Breast epithelium (tissue), 3 donors: ENCODE measurements around the gene LARP4.

ENCODE experiments used
- POLR2A ChIP-seq: fragments of 450-650 bp; IDR thresholded peaks from one replicate; pipeline ENCODE4 v1.6.1; 2016; ENCODE audit warnings: antibody characterized with exemption, mild to moderate bottlenecking, moderate library complexity
- TF ChIP-seq, protein P1 (sequence below), 3 donors: fragments of 450-650 bp; IDR thresholded peaks; one replicate each; pipeline ENCODE4 v1.5.1; 2016 to 2017; ENCODE audit warnings: antibody characterized with exemption in 3 of 3, mild to moderate bottlenecking in 3 of 3, moderate library complexity in 3 of 3

DNA sequence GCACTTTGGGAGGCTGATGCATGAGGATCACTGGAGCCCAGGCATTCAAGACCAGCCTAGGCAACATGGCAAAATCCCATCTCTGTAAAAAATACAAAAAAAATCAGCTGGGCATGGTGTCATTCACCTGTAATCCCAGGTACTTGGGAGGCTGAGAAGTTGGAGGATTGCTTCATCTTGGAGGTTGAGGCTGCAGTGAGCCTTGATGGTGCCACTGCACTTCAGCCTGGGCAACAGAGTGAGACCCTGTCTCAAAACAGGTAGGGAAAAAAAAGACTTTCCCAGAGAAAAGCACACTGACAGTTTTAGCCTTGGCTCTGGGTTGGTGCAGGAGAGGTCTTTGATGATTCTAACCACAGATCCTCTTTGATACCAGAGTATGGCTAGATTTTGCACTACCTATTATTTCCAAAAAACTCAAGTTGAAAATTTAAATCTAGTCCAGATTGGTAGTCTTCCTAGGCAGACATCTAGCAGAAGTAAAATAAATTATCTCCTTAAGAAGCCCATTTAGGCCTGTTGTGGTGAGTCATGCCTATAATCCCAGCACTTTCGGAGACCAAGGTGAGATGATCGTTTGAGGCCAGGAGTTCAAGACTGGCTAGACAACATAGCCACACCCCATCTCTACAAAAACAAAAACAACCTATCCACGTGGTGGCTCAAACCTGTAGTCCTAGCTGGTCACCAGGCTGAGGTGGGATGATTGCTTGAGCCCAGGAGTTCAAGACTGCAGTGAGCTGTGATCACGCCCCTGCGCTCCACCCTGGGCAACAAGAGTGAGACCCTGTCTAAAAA is 18.6 kb downstream of the LARP4 start:
- TF ChIP-seq, protein P1, sequence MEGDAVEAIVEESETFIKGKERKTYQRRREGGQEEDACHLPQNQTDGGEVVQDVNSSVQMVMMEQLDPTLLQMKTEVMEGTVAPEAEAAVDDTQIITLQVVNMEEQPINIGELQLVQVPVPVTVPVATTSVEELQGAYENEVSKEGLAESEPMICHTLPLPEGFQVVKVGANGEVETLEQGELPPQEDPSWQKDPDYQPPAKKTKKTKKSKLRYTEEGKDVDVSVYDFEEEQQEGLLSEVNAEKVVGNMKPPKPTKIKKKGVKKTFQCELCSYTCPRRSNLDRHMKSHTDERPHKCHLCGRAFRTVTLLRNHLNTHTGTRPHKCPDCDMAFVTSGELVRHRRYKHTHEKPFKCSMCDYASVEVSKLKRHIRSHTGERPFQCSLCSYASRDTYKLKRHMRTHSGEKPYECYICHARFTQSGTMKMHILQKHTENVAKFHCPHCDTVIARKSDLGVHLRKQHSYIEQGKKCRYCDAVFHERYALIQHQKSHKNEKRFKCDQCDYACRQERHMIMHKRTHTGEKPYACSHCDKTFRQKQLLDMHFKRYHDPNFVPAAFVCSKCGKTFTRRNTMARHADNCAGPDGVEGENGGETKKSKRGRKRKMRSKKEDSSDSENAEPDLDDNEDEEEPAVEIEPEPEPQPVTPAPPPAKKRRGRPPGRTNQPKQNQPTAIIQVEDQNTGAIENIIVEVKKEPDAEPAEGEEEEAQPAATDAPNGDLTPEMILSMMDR (IDR thresholded peaks at IDR 0.05): no peak
- TF ChIP-seq POLR2A: no peak
